ENCODE data around the gene YES1. TPM values are rescaled to one million over a fixed set of nuclear protein-coding genes. Genes with fewer than 3 reads are reported as not detected.

The YES1 gene
- total RNA-seq: 100 to 1,000 TPM in 1 of 4 donors, 10 to 100 TPM in 3; 46.2 to 119 (median 83.0) TPM

GRCh38 chr18:811892-812375 is at the start of gene YES1:
YES1 (minus strand) TSS chr18:812242; CDS start chr18:756827, 55,415 bp downstream.
- Histone ChIP-seq H3K4me1 (peaks cover 0 to 26% (median 2%) of the 10 kb centered on the region in 4 donors), H3K4me3 (peak within 1 kb of the TSS; percentile 55 to 85 (median 70)), H3K9me3 (peaks cover 0 to 4% (median 0%) of the 10 kb centered on the region in 4 donors), H3K27me3 (no peaks in the 10 kb centered on the region), H3K36me3 (no peaks in the 10 kb centered on the region), H3K27ac (peak within 1 kb of the TSS; percentile 78 to 94 (median 94))
- TF ChIP-seq CTCF (IDR thresholded peaks at IDR 0.05) (no peak), POLR2A (IDR thresholded peaks at IDR 0.05) (peak in 1 of 2 donors; percentile 74)
- peak in 2 of 3 donors; percentile 39 to 85 for DNase-seq

- Histone ChIP-seq H3K27ac (no peak overlapping the region), H3K4me3 (no peak overlapping the region), H3K4me1 (no peaks in the 10 kb centered on the region), H3K9me3 (no peaks in the 10 kb centered on the region), H3K27me3 (no peaks in the 10 kb centered on the region), H3K36me3 (no peaks in the 10 kb centered on the region)
- TF ChIP-seq CTCF (IDR thresholded peaks at IDR 0.05): no peak
- TF ChIP-seq POLR2A (IDR thresholded peaks at IDR 0.05): no peak
- no peak for DNase-seq
Measured at GRCh38 chr18:857986-858385, 45.9 kb upstream of the YES1 start.

- Histone ChIP-seq H3K4me3 (no peak overlapping the region), H3K36me3 (no peaks in the 10 kb centered on the region), H3K27me3 (no peaks in the 10 kb centered on the region), H3K9me3 (no peaks in the 10 kb centered on the region), H3K4me1 (no peaks in the 10 kb centered on the region), H3K27ac (no peak overlapping the region)
- TF ChIP-seq CTCF (IDR thresholded peaks at IDR 0.05) (no peak), POLR2A (IDR thresholded peaks at IDR 0.05) (no peak)
- no peak for DNase-seq
Measured at GRCh38 chr18:853471-853870, 41.4 kb upstream of the YES1 start.

GRCh38 chr18:850960-851359 is 38.9 kb upstream of the YES1 start:
- H3K4me3 ChIP-seq: no peak overlapping the region
- no peak overlapping the region for H3K27ac ChIP-seq
- DNase-seq: no peak
- H3K27me3 ChIP-seq: no peaks in the 10 kb centered on the region
- peaks cover 0 to 8% (median 0%) of the 10 kb centered on the region in 4 donors for H3K4me1 ChIP-seq
- no peak for TF ChIP-seq POLR2A (IDR thresholded peaks at IDR 0.05)
- TF ChIP-seq CTCF (IDR thresholded peaks at IDR 0.05): no peak
- no peaks in the 10 kb centered on the region for H3K36me3 ChIP-seq
- H3K9me3 ChIP-seq: no peaks in the 10 kb centered on the region

GRCh38 chr18:849021-849420 is 37.0 kb upstream of the YES1 start:
- H3K36me3 ChIP-seq: no peaks in the 10 kb centered on the region
- no peaks in the 10 kb centered on the region for H3K9me3 ChIP-seq
- peak overlapping the region in 2 of 4 donors; percentile 83 to 90 for H3K27ac ChIP-seq
- no peak overlapping the region for H3K4me3 ChIP-seq
- DNase-seq: no peak
- TF ChIP-seq POLR2A (IDR thresholded peaks at IDR 0.05) (no peak), CTCF (IDR thresholded peaks at IDR 0.05) (no peak)
- peaks cover 0 to 8% (median 0%) of the 10 kb centered on the region in 4 donors for H3K4me1 ChIP-seq
- H3K27me3 ChIP-seq: no peaks in the 10 kb centered on the region

Data from Peyer's patch (tissue), 4 donors.